Endodermal cell (in vitro differentiated cells): ENCODE measurements around the gene FAM131A. TPM values are rescaled to one million over a fixed set of nuclear protein-coding genes. Genes with fewer than 3 reads are reported as not detected.

Experiments used
- DNase-seq: peaks from one replicate; pipeline ENCODE4 v3.0.0-alpha.2; 2017
- H3K27ac ChIP-seq: 2 replicates; pipeline ENCODE4 v1.5.1; 2013; ENCODE audit warnings: mild to moderate bottlenecking, low read depth, low read length, moderate library complexity
- H3K27me3 ChIP-seq: 2 replicates; pipeline ENCODE4 v1.6.1; 2013; ENCODE audit warnings: mild to moderate bottlenecking, low read length, moderate library complexity; ENCODE audit not compliant: insufficient read depth, control insufficient read depth, poor library complexity, severe bottlenecking
- H3K36me3 ChIP-seq: 2 replicates; pipeline ENCODE4 v1.7.0; 2013; ENCODE audit warnings: mild to moderate bottlenecking, low read length, moderate library complexity; ENCODE audit not compliant: control insufficient read depth, insufficient read depth
- H3K4me1 ChIP-seq: one replicate; pipeline ENCODE4 v1.7.0; 2013; ENCODE audit warnings: low read length; ENCODE audit not compliant: control insufficient read depth, insufficient read depth
- H3K4me3 ChIP-seq: 2 replicates; pipeline ENCODE4 v1.5.1; 2013; ENCODE audit warnings: mild to moderate bottlenecking, low read length, moderate library complexity
- H3K9ac ChIP-seq: 2 replicates; pipeline ENCODE4 v1.6.1; 2013; ENCODE audit warnings: mild to moderate bottlenecking, low read length, moderate library complexity; ENCODE audit not compliant: poor library complexity, severe bottlenecking; ENCODE audit errors: extremely low read depth
- H3K9me3 ChIP-seq: 2 replicates; pipeline ENCODE4 v1.6.1; 2013; ENCODE audit warnings: mild to moderate bottlenecking, low read length, moderate library complexity; ENCODE audit not compliant: control insufficient read depth
- H3K27ac Mint-ChIP-seq: 2 replicates; pipeline ENCODE4 v1.8.0; 2020; ENCODE audit warnings: mixed read lengths
- H3K27me3 Mint-ChIP-seq: 2 replicates; pipeline ENCODE4 v1.8.0; 2021; ENCODE audit warnings: mild to moderate bottlenecking, mixed read lengths; ENCODE audit not compliant: insufficient read depth
- H3K36me3 Mint-ChIP-seq: 2 replicates; pipeline ENCODE4 v1.8.0; 2020; ENCODE audit warnings: low read depth, mixed read lengths
- H3K4me1 Mint-ChIP-seq: 2 replicates; pipeline ENCODE4 v1.8.0; 2020; ENCODE audit warnings: mixed read lengths
- H3K4me3 Mint-ChIP-seq: 2 replicates; pipeline ENCODE4 v1.8.0; 2020; ENCODE audit warnings: mild to moderate bottlenecking, moderate library complexity, mixed read lengths
- H3K9me3 Mint-ChIP-seq: 2 replicates; pipeline ENCODE4 v1.8.0; 2020; ENCODE audit warnings: mild to moderate bottlenecking, mixed read lengths
- CTCF ChIP-seq: fragments of 200-600 bp; sonication (generic); conservative IDR thresholded peaks from 2 replicates; pipeline ENCODE4 v1.5.0; 2021; ENCODE audit warnings: antibody characterized with exemption, mild to moderate bottlenecking
- WGBS, 2 experiments: methylation state at CpG; one replicate each; pipeline versions ENCODE4 v1.1.5 to v1.1.7; 2013; ENCODE audit warnings: missing lambda C conversion rate in 2 of 2, mixed read lengths in 1 of 2; ENCODE audit not compliant: insufficient coverage in 1 of 2, insufficient read length in 1 of 2; 5-methylcytosine and 5-hydroxymethylcytosine counted together
- total RNA-seq, 2 donors: library from RNA; stranded (reverse); fragmentation: NEBNext Ultra II Directional in 1 of 2; extraction: Animal tissue kit (Norgen Biotek cat#: 25700) in 1 of 2; gene quantifications; 2 replicates in 1 of 2; 3 replicates in 1 of 2; pipeline ENCODE4 v1.2.1, GENCODE V29; 2021

Gene FAM131A
- total RNA-seq, 2 donors from 2014 or later, result 18.3 to 24.1 TPM

- no peak for TF ChIP-seq CTCF
- H3K9ac ChIP-seq, result peak overlapping the region; percentile 91
- peak overlapping the region; percentile 80 for H3K27ac ChIP-seq
- Mint-ChIP-seq H3K4me3 (peak overlapping the region; percentile 84), H3K36me3 (peaks cover 29% of the 10 kb centered on the region), H3K4me1 (peaks cover 22% of the 10 kb centered on the region), H3K27ac (peak overlapping the region; percentile 88), H3K27me3 (no peaks in the 10 kb centered on the region), H3K9me3 (no peaks in the 10 kb centered on the region)
- H3K9me3 ChIP-seq, result no peaks in the 10 kb centered on the region
- H3K27me3 ChIP-seq, result no peaks in the 10 kb centered on the region
- 0 to 12% methylated on average over 2 to 5 of the region's 6 CpGs for WGBS, 2 experiments
- no peak for DNase-seq
- peaks cover 42% of the 10 kb centered on the region for H3K36me3 ChIP-seq
- H3K4me1 ChIP-seq, result peaks cover 5% of the 10 kb centered on the region
- H3K4me3 ChIP-seq, result peak overlapping the region; percentile 95
These were observed 21.9 kb upstream of the FAM131A start for GRCh38 chr3:184315543-184315867.

GRCh38 chr3:184315871-184316661 is 21.3 kb upstream of the FAM131A start:
- TF ChIP-seq CTCF, result no peak
- H3K9me3 ChIP-seq, result no peaks in the 10 kb centered on the region
- H3K9ac ChIP-seq, result peak overlapping the region; percentile 91
- no peak overlapping the region for H3K27ac ChIP-seq
- H3K36me3 ChIP-seq, result peaks cover 47% of the 10 kb centered on the region
- peak overlapping the region; percentile 74 for H3K27ac Mint-ChIP-seq
- no peaks in the 10 kb centered on the region for H3K9me3 Mint-ChIP-seq
- peak overlapping the region; percentile 84 for H3K4me3 Mint-ChIP-seq
- no peaks in the 10 kb centered on the region for H3K27me3 Mint-ChIP-seq
- no peak for DNase-seq
- peaks cover 34% of the 10 kb centered on the region for H3K36me3 Mint-ChIP-seq
- no peaks in the 10 kb centered on the region for H3K27me3 ChIP-seq
- 56 to 90% methylated on average over 2 to 16 of the region's 16 CpGs for WGBS, 2 experiments
- peaks cover 5% of the 10 kb centered on the region for H3K4me1 ChIP-seq
- H3K4me1 Mint-ChIP-seq, result peaks cover 22% of the 10 kb centered on the region
- H3K4me3 ChIP-seq, result peak overlapping the region; percentile 95

GRCh38 chr3:184316792-184317191 is 20.6 kb upstream of the FAM131A start:
- no peak overlapping the region for H3K9ac ChIP-seq
- Mint-ChIP-seq H3K27me3 (no peaks in the 10 kb centered on the region), H3K27ac (peak overlapping the region; percentile 74), H3K9me3 (no peaks in the 10 kb centered on the region), H3K4me1 (peaks cover 22% of the 10 kb centered on the region), H3K4me3 (peak overlapping the region; percentile 84), H3K36me3 (peaks cover 41% of the 10 kb centered on the region)
- 93 to 97% methylated on average over 7 of the region's 7 CpGs for WGBS, 2 experiments
- no peak for DNase-seq
- peak overlapping the region; percentile 95 for H3K4me3 ChIP-seq
- no peaks in the 10 kb centered on the region for H3K9me3 ChIP-seq
- peaks cover 5% of the 10 kb centered on the region for H3K4me1 ChIP-seq
- H3K36me3 ChIP-seq, result peaks cover 54% of the 10 kb centered on the region
- no peak overlapping the region for H3K27ac ChIP-seq
- no peak for TF ChIP-seq CTCF
- H3K27me3 ChIP-seq, result no peaks in the 10 kb centered on the region
